Caco-2 (cell line): ENCODE results near the gene PTPN13. TPM values are rescaled to one million over a fixed set of nuclear protein-coding genes. Genes with fewer than 3 reads are reported as not detected.

ENCODE experiments used
- BruUV-seq: library from RNA; stranded (reverse); fragments of 400-500 nt; replicated peaks from 2 replicates; lab custom pipeline; 2021; lab: Mats Ljungman, UMichigan
- CTCF ChIA-PET: fragments of 300-600 bp; sonication (Branson Sonifier 250); formaldehyde crosslinking; loops from one replicate; lab custom pipeline; 2022; ENCODE audit warnings: antibody characterized with exemption; lab: Charles Lee
- POLR2A ChIA-PET: fragments of 300-600 bp; sonication (Branson Sonifier 250); formaldehyde crosslinking; loops from one replicate; lab custom pipeline; 2022; ENCODE audit warnings: antibody characterized with exemption; lab: Charles Lee
- DNase-seq, 2 experiments: peaks; one replicate each; pipeline versions ENCODE4 v3.0.0 to v3.0.0-alpha.2; 2020 to 2022
- H3K27me3 ChIP-seq: replicated peaks from 2 replicates; pipeline ENCODE4 v1.6.0; 2011; ENCODE audit warnings: low read length; ENCODE audit not compliant: control insufficient read depth, insufficient read depth
- H3K36me3 ChIP-seq: 2 replicates; pipeline ENCODE4 v1.5.1; 2011; ENCODE audit warnings: low read length; ENCODE audit not compliant: control insufficient read depth, insufficient read depth
- H3K4me1 ChIP-seq: fragments of 250-450 bp; sonication (Bioruptor Pico); 2 replicates; pipeline ENCODE4 v1.5.1; 2020; ENCODE audit warnings: mild to moderate bottlenecking
- H3K4me3 ChIP-seq: 2 replicates; pipeline ENCODE4 v1.5.1; 2011; ENCODE audit warnings: low read depth, mild to moderate bottlenecking, control low read depth, low read length
- H3K9me3 ChIP-seq: fragments of 250-450 bp; sonication (Bioruptor Pico); 2 replicates; pipeline ENCODE4 v1.5.1; 2020; ENCODE audit warnings: mild to moderate bottlenecking, moderate library complexity
- H3K27ac Mint-ChIP-seq: one replicate; pipeline ENCODE4 v1.8.0; 2022; ENCODE audit warnings: mixed read lengths; ENCODE audit not compliant: unreplicated experiment
- H3K27me3 Mint-ChIP-seq: one replicate; pipeline ENCODE4 v1.8.0; 2022; ENCODE audit warnings: mixed read lengths; ENCODE audit not compliant: insufficient read depth, unreplicated experiment
- H3K36me3 Mint-ChIP-seq: one replicate; pipeline ENCODE4 v1.8.0; 2022; ENCODE audit warnings: mild to moderate bottlenecking, mixed read lengths; ENCODE audit not compliant: insufficient read depth, unreplicated experiment
- H3K4me1 Mint-ChIP-seq: one replicate; pipeline ENCODE4 v1.8.0; 2022; ENCODE audit warnings: low read depth, mixed read lengths; ENCODE audit not compliant: unreplicated experiment
- H3K4me3 Mint-ChIP-seq: one replicate; pipeline ENCODE4 v1.8.0; 2022; ENCODE audit warnings: mild to moderate bottlenecking, moderate library complexity, mixed read lengths; ENCODE audit not compliant: unreplicated experiment
- H3K9me3 Mint-ChIP-seq: one replicate; pipeline ENCODE4 v1.8.0; 2022; ENCODE audit warnings: mixed read lengths; ENCODE audit not compliant: unreplicated experiment
- CTCF ChIP-seq, 2 experiments: fragments of 200-600 bp in 1 of 2; IDR thresholded peaks; 1 replicate in 1 of 2; 2 replicates in 1 of 2; pipeline versions ENCODE4 v1.5.1 to v1.8.0; 2011 to 2022; ENCODE audit warnings: antibody characterized with exemption in 1 of 2, control low read depth in 1 of 2, inconsistent platforms in 1 of 2, low read depth in 1 of 2, low read length in 1 of 2, mild to moderate bottlenecking in 1 of 2, moderate library complexity in 1 of 2; ENCODE audit not compliant: insufficient read depth in 1 of 2, severe bottlenecking in 1 of 2, unreplicated experiment in 1 of 2
- intact Hi-C: fragments of 100-400 bp; cut with micrococcal nuclease; formaldehyde crosslinking; loops from one replicate; pipeline ENCODE4 v1.10.0; 2022; ENCODE audit not compliant: unreplicated experiment
- total RNA-seq: library from RNA; stranded (reverse); gene quantifications from 2 replicates; pipeline ENCODE4 v1.2.3, GENCODE V29; 2022

Gene PTPN13
- total RNA-seq, 1 experiment from 2014 or later = 12.1 TPM

GRCh38 chr4:86848136-86848535 lies 254.0 kb downstream of the PTPN13 start:
- no peaks in the 10 kb centered on the region for H3K27me3 ChIP-seq
- no peak overlapping the region for H3K4me3 Mint-ChIP-seq
- no peaks in the 10 kb centered on the region for H3K4me1 ChIP-seq
- BruUV-seq = no TSS peak
- H3K27ac Mint-ChIP-seq = no peak overlapping the region
- CTCF ChIA-PET = no interaction called here
- no peak for TF ChIP-seq CTCF (IDR thresholded peaks at IDR 0.05; ENCODE audit: insufficient read depth in 1 of 2, low read depth in 1 of 2, low read length in 1 of 2, severe bottlenecking in 1 of 2, unreplicated experiment in 1 of 2)
- H3K36me3 ChIP-seq = no peaks in the 10 kb centered on the region
- H3K4me3 ChIP-seq = no peak overlapping the region
- DNase-seq = no peak
- no peaks in the 10 kb centered on the region; the same call in 1 of the 2 replicates for H3K9me3 ChIP-seq
- H3K9me3 Mint-ChIP-seq = no peaks in the 10 kb centered on the region
- H3K4me1 Mint-ChIP-seq = no peaks in the 10 kb centered on the region
- H3K36me3 Mint-ChIP-seq = no peaks in the 10 kb centered on the region
- no peaks in the 10 kb centered on the region for H3K27me3 Mint-ChIP-seq
- intact Hi-C loops = no loop called here
- POLR2A ChIA-PET = no interaction called here

GRCh38 chr4:86848732-86849619 lies 254.9 kb downstream of the PTPN13 start, which contains the start of gene SLC10A6:
Gene SLC10A6, minus strand, starts transcription at chr4:86849384. Its CDS starts 269 bp downstream, at chr4:86849115.
- no peaks in the 10 kb centered on the region for H3K9me3 Mint-ChIP-seq
- H3K27ac Mint-ChIP-seq = no peak within 1 kb of the TSS
- BruUV-seq = no TSS peak
- Histone ChIP-seq H3K9me3 (no peaks in the 10 kb centered on the region; the same call in 1 of the 2 replicates), H3K36me3 (no peaks in the 10 kb centered on the region), H3K4me1 (no peaks in the 10 kb centered on the region), H3K4me3 (no peak within 1 kb of the TSS), H3K27me3 (no peaks in the 10 kb centered on the region)
- no peak within 1 kb of the TSS for H3K4me3 Mint-ChIP-seq
- ChIA-PET CTCF (interaction anchor here (0.8 kb wide), 1 partner anchor 542 kb away, joined by 3 read pairs; the partner anchor contains the start of gene HSD17B11), POLR2A (no interaction called here)
- no peaks in the 10 kb centered on the region for H3K4me1 Mint-ChIP-seq
- intact Hi-C loops = no loop called here
- H3K27me3 Mint-ChIP-seq = no peaks in the 10 kb centered on the region
- DNase-seq = no peak
- no peaks in the 10 kb centered on the region for H3K36me3 Mint-ChIP-seq
- TF ChIP-seq CTCF (IDR thresholded peaks at IDR 0.05; ENCODE audit: insufficient read depth in 1 of 2, low read depth in 1 of 2, low read length in 1 of 2, severe bottlenecking in 1 of 2, unreplicated experiment in 1 of 2) = no peak

GRCh38 chr4:86853209-86853608 lies 259.1 kb downstream of the PTPN13 start:
- POLR2A ChIA-PET = no interaction called here
- Histone ChIP-seq H3K36me3 (no peaks in the 10 kb centered on the region), H3K9me3 (no peaks in the 10 kb centered on the region), H3K27me3 (no peaks in the 10 kb centered on the region), H3K4me3 (no peak overlapping the region), H3K4me1 (peaks cover 10% of the 10 kb centered on the region)
- Mint-ChIP-seq H3K27ac (no peak overlapping the region), H3K9me3 (no peaks in the 10 kb centered on the region), H3K4me1 (peaks cover 7% of the 10 kb centered on the region), H3K27me3 (no peaks in the 10 kb centered on the region), H3K36me3 (no peaks in the 10 kb centered on the region), H3K4me3 (no peak overlapping the region)
- CTCF ChIA-PET = no interaction called here
- no peak for TF ChIP-seq CTCF (IDR thresholded peaks at IDR 0.05; ENCODE audit: insufficient read depth in 1 of 2, low read depth in 1 of 2, low read length in 1 of 2, severe bottlenecking in 1 of 2, unreplicated experiment in 1 of 2)
- no TSS peak for BruUV-seq
- intact Hi-C loops = no loop called here
- no peak for DNase-seq
